Ovary (tissue), 3 donors: ENCODE measurements around the gene ARHGAP4.

Source experiments
- EP300 ChIP-seq: sonication (generic); formaldehyde crosslinking; IDR thresholded peaks from one replicate; pipeline ENCODE4 v1.6.1; 2017; ENCODE audit warnings: antibody characterized with exemption
- POLR2A ChIP-seq: fragments of 450-650 bp; IDR thresholded peaks from one replicate; pipeline ENCODE4 v1.6.1; 2017; ENCODE audit warnings: antibody characterized with exemption, mild to moderate bottlenecking, moderate library complexity
- TF ChIP-seq, protein P1 (sequence below), 3 donors: fragments of 450-650 bp in 2 of 3; fragments of 200-600 bp in 1 of 3; IDR thresholded peaks; one replicate each; pipeline versions ENCODE4 v1.5.1 to v1.8.0; 2016 to 2022; ENCODE audit warnings: antibody characterized with exemption in 3 of 3, mild to moderate bottlenecking in 1 of 3
- donor health status: DM: no; HTN: no; CAD: no.

DNA sequence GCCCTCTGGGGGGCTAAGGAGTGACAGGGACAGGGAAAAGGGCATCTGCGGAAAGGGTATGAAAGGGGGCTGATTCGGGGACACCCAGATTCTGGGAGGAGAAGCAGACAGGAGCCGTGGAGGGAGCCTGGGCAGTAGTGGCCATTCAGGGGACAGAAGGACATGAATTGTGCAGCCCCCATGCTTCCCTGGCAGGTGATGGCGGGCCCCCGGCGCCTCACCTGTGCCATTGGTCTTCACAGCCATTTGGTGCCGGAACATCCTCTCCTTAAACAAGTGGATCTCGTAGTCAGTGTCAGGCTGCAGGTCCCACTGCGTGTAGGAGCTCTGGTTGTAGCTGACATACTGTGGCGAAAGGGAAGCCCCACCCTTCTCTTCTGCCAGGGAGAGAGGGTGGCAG is 62.0 kb downstream of the ARHGAP4 start:
- TF ChIP-seq POLR2A (no peak), EP300 (no peak)
- TF ChIP-seq, protein P1, sequence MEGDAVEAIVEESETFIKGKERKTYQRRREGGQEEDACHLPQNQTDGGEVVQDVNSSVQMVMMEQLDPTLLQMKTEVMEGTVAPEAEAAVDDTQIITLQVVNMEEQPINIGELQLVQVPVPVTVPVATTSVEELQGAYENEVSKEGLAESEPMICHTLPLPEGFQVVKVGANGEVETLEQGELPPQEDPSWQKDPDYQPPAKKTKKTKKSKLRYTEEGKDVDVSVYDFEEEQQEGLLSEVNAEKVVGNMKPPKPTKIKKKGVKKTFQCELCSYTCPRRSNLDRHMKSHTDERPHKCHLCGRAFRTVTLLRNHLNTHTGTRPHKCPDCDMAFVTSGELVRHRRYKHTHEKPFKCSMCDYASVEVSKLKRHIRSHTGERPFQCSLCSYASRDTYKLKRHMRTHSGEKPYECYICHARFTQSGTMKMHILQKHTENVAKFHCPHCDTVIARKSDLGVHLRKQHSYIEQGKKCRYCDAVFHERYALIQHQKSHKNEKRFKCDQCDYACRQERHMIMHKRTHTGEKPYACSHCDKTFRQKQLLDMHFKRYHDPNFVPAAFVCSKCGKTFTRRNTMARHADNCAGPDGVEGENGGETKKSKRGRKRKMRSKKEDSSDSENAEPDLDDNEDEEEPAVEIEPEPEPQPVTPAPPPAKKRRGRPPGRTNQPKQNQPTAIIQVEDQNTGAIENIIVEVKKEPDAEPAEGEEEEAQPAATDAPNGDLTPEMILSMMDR (IDR thresholded peaks at IDR 0.05) = no peak
